SU-DHL-6 (cell line): ENCODE results near the gene B3GNT8.
"Not testable (repeated sequence)": the region's sequence is repeated elsewhere in the genome, so short reads cannot be mapped to it uniquely, and the experiment has no call there.

Source experiments
- CTCF ChIP-seq: fragments of 200-600 bp; sonication (generic); IDR thresholded peaks from one replicate; pipeline ENCODE4 v1.5.1; 2017; ENCODE audit warnings: antibody characterized with exemption, mild to moderate bottlenecking, low read length, moderate library complexity; ENCODE audit not compliant: insufficient read depth, poor library complexity, severe bottlenecking
- EZH2phosphoT487 ChIP-seq: fragments of 200-600 bp; sonication (generic), shearing (Covaris generic); conservative IDR thresholded peaks from 2 replicates; pipeline ENCODE4 v1.6.1; 2018; ENCODE audit warnings: mild to moderate bottlenecking, antibody characterized with exemption, low read length, moderate library complexity, mixed read lengths

GRCh38 chr19:41463257-41464256 lies 36.4 kb upstream of the B3GNT8 start:
- not testable (repeated sequence) for TF ChIP-seq CTCF, EZH2phosphoT487
